Liver (tissue), 9 donors: Measurements from ENCODE around the gene APP. TPM values are rescaled to one million over a fixed set of nuclear protein-coding genes. Genes with fewer than 3 reads are reported as not detected.

ENCODE experiments used
- DNase-seq: peaks from one replicate; pipeline ENCODE4 v3.0.0-alpha.2; 2017; ENCODE audit warnings: low spot score
- H3K27ac ChIP-seq, 2 donors: one replicate each; pipeline ENCODE4 v1.7.0; 2013; ENCODE audit warnings: inconsistent platforms in 2 of 2, low read length in 2 of 2, control low read depth in 1 of 2, low read depth in 1 of 2, mild to moderate bottlenecking in 1 of 2
- H3K27me3 ChIP-seq, 4 donors: one replicate each; pipeline versions ENCODE4 v1.6.1 to v1.7.0; 2013; ENCODE audit warnings: low read length in 3 of 4, inconsistent platforms in 1 of 4, mild to moderate bottlenecking in 1 of 4, moderate library complexity in 1 of 4; ENCODE audit not compliant: control insufficient read depth in 4 of 4, insufficient read depth in 4 of 4
- H3K36me3 ChIP-seq, 4 donors: one replicate each; pipeline versions ENCODE4 v1.6.1 to v1.7.0; 2013; ENCODE audit warnings: low read length in 3 of 4, mild to moderate bottlenecking in 3 of 4, low read depth in 1 of 4, moderate library complexity in 1 of 4; ENCODE audit not compliant: control insufficient read depth in 4 of 4, insufficient read depth in 3 of 4
- H3K4me1 ChIP-seq, 4 donors: one replicate each; pipeline versions ENCODE4 v1.6.1 to v1.7.0; 2013; ENCODE audit warnings: low read length in 3 of 4, mild to moderate bottlenecking in 3 of 4, moderate library complexity in 1 of 4; ENCODE audit not compliant: control insufficient read depth in 4 of 4, insufficient read depth in 4 of 4
- H3K4me3 ChIP-seq, 3 donors: one replicate each; pipeline versions ENCODE4 v1.6.1 to v1.7.0; 2013; ENCODE audit warnings: low read length in 3 of 3, control low read depth in 1 of 3, low read depth in 1 of 3, mild to moderate bottlenecking in 1 of 3
- H3K9ac ChIP-seq, 2 donors: one replicate each; pipeline ENCODE4 v1.7.0; 2013; ENCODE audit warnings: low read length in 2 of 2, mild to moderate bottlenecking in 2 of 2, moderate library complexity in 2 of 2, control low read depth in 1 of 2, low read depth in 1 of 2
- H3K9me3 ChIP-seq, 4 donors: one replicate each; pipeline versions ENCODE4 v1.6.1 to v1.7.0; 2013; ENCODE audit warnings: low read length in 3 of 4; ENCODE audit not compliant: control insufficient read depth in 4 of 4
- ATF3 ChIP-seq: IDR thresholded peaks from 2 replicates; pipeline ENCODE4 v1.6.1; 2016; ENCODE audit warnings: antibody characterized with exemption
- CTCF ChIP-seq: fragments of 150-350 bp; IDR thresholded peaks from 2 replicates; pipeline ENCODE4 v1.5.1; 2017; ENCODE audit warnings: improper control_type of control experiment, low read depth, low read length; ENCODE audit not compliant: missing input control
- EGR1 ChIP-seq, 2 donors: IDR thresholded peaks; 2 replicates each; pipeline ENCODE4 v1.6.1; 2016 to 2018; ENCODE audit warnings: antibody characterized with exemption in 2 of 2, low read depth in 2 of 2
- FOXA1 ChIP-seq: IDR thresholded peaks from 2 replicates; pipeline ENCODE4 v1.6.1; 2016; ENCODE audit warnings: antibody characterized with exemption
- FOXA2 ChIP-seq: IDR thresholded peaks from 2 replicates; pipeline ENCODE4 v1.6.1; 2016; ENCODE audit warnings: antibody characterized with exemption
- GABPA ChIP-seq, 2 donors: IDR thresholded peaks in 1 of 2; conservative IDR thresholded peaks in 1 of 2; 2 replicates each; pipeline ENCODE4 v1.6.1; 2016; ENCODE audit warnings: antibody characterized with exemption in 2 of 2, mild to moderate bottlenecking in 1 of 2, moderate library complexity in 1 of 2
- HNF4A ChIP-seq, 2 donors: conservative IDR thresholded peaks; 2 replicates each; pipeline ENCODE4 v1.6.1; 2016; ENCODE audit warnings: antibody characterized with exemption in 2 of 2, mild to moderate bottlenecking in 2 of 2
- HNF4G ChIP-seq: IDR thresholded peaks from 2 replicates; pipeline ENCODE4 v1.6.1; 2016; ENCODE audit warnings: antibody characterized with exemption
- JUND ChIP-seq, 2 donors: IDR thresholded peaks; 2 replicates each; pipeline ENCODE4 v1.6.1; 2016; ENCODE audit warnings: antibody characterized with exemption in 2 of 2
- MAX ChIP-seq: IDR thresholded peaks from 2 replicates; pipeline ENCODE4 v1.6.1; 2016; ENCODE audit warnings: antibody characterized with exemption
- NR2F2 ChIP-seq: IDR thresholded peaks from 2 replicates; pipeline ENCODE4 v1.6.1; 2016; ENCODE audit warnings: antibody characterized with exemption
- REST ChIP-seq: IDR thresholded peaks from 2 replicates; pipeline ENCODE4 v1.6.1; 2016; ENCODE audit warnings: antibody characterized with exemption, mild to moderate bottlenecking
- RXRA ChIP-seq, 2 donors: IDR thresholded peaks; 2 replicates each; pipeline ENCODE4 v1.6.1; 2017 to 2018; ENCODE audit warnings: antibody characterized with exemption in 2 of 2, mild to moderate bottlenecking in 1 of 2
- SP1 ChIP-seq: IDR thresholded peaks from 2 replicates; pipeline ENCODE4 v1.6.1; 2018; ENCODE audit warnings: antibody characterized with exemption, mild to moderate bottlenecking
- TAF1 ChIP-seq: conservative IDR thresholded peaks from 2 replicates; pipeline ENCODE4 v1.6.1; 2016; ENCODE audit warnings: antibody characterized with exemption, mild to moderate bottlenecking
- YY1 ChIP-seq: IDR thresholded peaks from 2 replicates; pipeline ENCODE4 v1.6.1; 2016; ENCODE audit warnings: antibody characterized with exemption, mild to moderate bottlenecking
- ZBTB33 ChIP-seq: IDR thresholded peaks from 2 replicates; pipeline ENCODE4 v1.6.1; 2016; ENCODE audit warnings: antibody characterized with exemption
- WGBS: extraction: QIAGEN DNeasy Blood & Tissue Kit; methylation state at CpG from one replicate; pipeline ENCODE4 v1.1.7; 2013; 5-methylcytosine and 5-hydroxymethylcytosine counted together
- polyA plus RNA-seq, 2 donors: library from polyadenylated mRNA; stranded (reverse) in 1 of 2; unstranded in 1 of 2; fragments of 200-250 nt in 1 of 2; fragments of >200 nt in 1 of 2; fragmentation: Nextera tagmentation in 1 of 2; extraction: Ambion mirVana in 1 of 2; gene quantifications; one replicate each; pipeline versions ENCODE4 v1.2.1 to v1.2.3, GENCODE V29; 2013 to 2015
- total RNA-seq, 2 donors: library from RNA; depleted of rRNA; stranded (reverse); fragments of >200 nt; gene quantifications; one replicate each; pipeline ENCODE4 v1.2.3, GENCODE V29; 2014
- donor health status: healthy.
- donor health status: healthy.
- donor health status: healthy.
- donor health status: healthy.
- donor health status: healthy.

APP gene
- total and polyA plus RNA-seq, 4 donors: 24.9 to 201 (median 111) TPM

- Histone ChIP-seq H3K9me3 (no peaks in the 10 kb centered on the region), H3K36me3 (peaks cover 0 to 2% (median 0%) of the 10 kb centered on the region in 4 donors), H3K4me3 (no peak overlapping the region), H3K27me3 (no peaks in the 10 kb centered on the region), H3K27ac (peak overlapping the region; percentile 86), H3K9ac (no peak overlapping the region), H3K4me1 (peaks cover 0 to 9% (median 3%) of the 10 kb centered on the region in 4 donors)
- DNase-seq: no peak
- no peak for TF ChIP-seq REST
- TF ChIP-seq MAX: no peak
- no peak for TF ChIP-seq HNF4G
- no peak for TF ChIP-seq ZBTB33
- TF ChIP-seq CTCF: no peak
- no peak for TF ChIP-seq JUND (IDR thresholded peaks at IDR 0.05)
- no peak for TF ChIP-seq EGR1 (IDR thresholded peaks at IDR 0.05; ENCODE audit: low read depth in 2 of 2)
- no peak for TF ChIP-seq HNF4A (conservative IDR thresholded peaks at IDR 0.05)
- TF ChIP-seq FOXA1: no peak
- WGBS: 92% methylated on average over 6 of the region's 6 CpGs
Measured at GRCh38 chr21:25934130-25934529, 236.4 kb downstream of the APP start.

GRCh38 chr21:25931765-25932164, 238.8 kb downstream of the APP start:
- WGBS: 84% methylated on average over 3 of the region's 3 CpGs
- H3K9ac ChIP-seq: no peak overlapping the region
- TF ChIP-seq ZBTB33 (no peak), CTCF (no peak), TAF1 (no peak), YY1 (no peak), JUND (IDR thresholded peaks at IDR 0.05) (no peak), ATF3 (no peak), FOXA2 (no peak), GABPA (IDR thresholded peaks at IDR 0.05 in 1 of 2, conservative IDR thresholded peaks at IDR 0.05 in 1 of 2) (no peak), HNF4G (no peak), MAX (no peak), HNF4A (conservative IDR thresholded peaks at IDR 0.05) (no peak), FOXA1 (no peak), RXRA (IDR thresholded peaks at IDR 0.05) (no peak), SP1 (no peak), EGR1 (IDR thresholded peaks at IDR 0.05; ENCODE audit: low read depth in 2 of 2) (no peak), NR2F2 (no peak)

More at GRCh38 chr21:25931765-25932164, 238.8 kb downstream of the APP start:
- H3K9me3 ChIP-seq: no peaks in the 10 kb centered on the region
- no peak for DNase-seq
- no peaks in the 10 kb centered on the region for H3K27me3 ChIP-seq
- no peaks in the 10 kb centered on the region for H3K36me3 ChIP-seq
- peaks cover 0 to 9% (median 3%) of the 10 kb centered on the region in 4 donors for H3K4me1 ChIP-seq
- H3K4me3 ChIP-seq: no peak overlapping the region
- H3K27ac ChIP-seq: no peak overlapping the region
